Fibroblast of villous mesenchyme (primary cell): ENCODE data around the gene ABCA7. TPM values are rescaled to one million over a fixed set of nuclear protein-coding genes. Genes with fewer than 3 reads are reported as not detected.

Source experiments
- DNase-seq: peaks from one replicate; pipeline ENCODE4 v3.0.0-alpha.2; 2010; ENCODE audit warnings: low read depth
- H3K4me3 ChIP-seq: 2 replicates; pipeline ENCODE4 v1.5.1; 2011; ENCODE audit warnings: low read depth, mild to moderate bottlenecking, low read length
- total RNA-seq: library from RNA; depleted of rRNA; stranded (reverse); fragments of >200 nt; gene quantifications from 2 replicates; pipeline ENCODE4 v1.2.3, GENCODE V29; 2012
- TF ChIP-seq, protein P1 (sequence below): IDR thresholded peaks from 2 replicates; pipeline ENCODE4 v1.5.1; 2012; ENCODE audit warnings: low read depth, mild to moderate bottlenecking, low read length; ENCODE audit not compliant: insufficient read depth

Gene ABCA7
- total RNA-seq, 1 donor, result 11.2 TPM

DNA sequence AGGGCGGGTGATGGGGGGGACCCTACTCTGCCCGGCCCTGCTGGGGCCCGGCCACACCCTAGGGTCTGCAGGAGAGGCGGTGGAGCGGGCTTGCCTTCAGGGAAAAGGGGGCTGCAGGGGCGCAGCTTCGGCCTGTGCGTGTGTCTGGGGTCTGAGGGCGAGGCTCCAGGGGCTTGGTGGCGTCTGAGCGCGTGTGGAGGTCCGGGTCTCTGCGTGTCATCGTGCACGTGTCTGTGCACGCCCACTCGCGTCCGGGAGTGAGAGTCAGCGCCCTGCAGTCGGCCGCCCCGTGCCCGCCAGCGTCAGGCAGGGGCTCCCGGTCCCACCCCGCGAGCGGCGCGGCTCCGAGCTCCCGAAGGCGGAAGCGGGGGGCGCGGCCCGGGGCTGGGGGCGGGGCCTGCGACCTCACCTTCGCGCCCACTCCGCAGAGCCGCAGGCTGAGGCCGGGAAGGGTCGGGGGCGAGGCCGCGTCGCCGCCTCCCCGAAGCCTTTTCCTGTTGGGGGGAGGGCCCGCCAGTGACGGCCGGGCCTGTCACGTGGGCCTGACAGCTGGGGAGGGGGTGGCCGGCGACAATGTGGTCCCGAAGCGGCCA is 26.9 kb downstream of the ABCA7 start, which contains the start of gene ARHGAP45:
Gene ARHGAP45 (plus strand): TSS at position 420 of the 593 bp plus-strand sequence. CDS start 239 bp downstream, outside the sequence.
- DNase-seq, result no peak
- TF ChIP-seq, protein P1, sequence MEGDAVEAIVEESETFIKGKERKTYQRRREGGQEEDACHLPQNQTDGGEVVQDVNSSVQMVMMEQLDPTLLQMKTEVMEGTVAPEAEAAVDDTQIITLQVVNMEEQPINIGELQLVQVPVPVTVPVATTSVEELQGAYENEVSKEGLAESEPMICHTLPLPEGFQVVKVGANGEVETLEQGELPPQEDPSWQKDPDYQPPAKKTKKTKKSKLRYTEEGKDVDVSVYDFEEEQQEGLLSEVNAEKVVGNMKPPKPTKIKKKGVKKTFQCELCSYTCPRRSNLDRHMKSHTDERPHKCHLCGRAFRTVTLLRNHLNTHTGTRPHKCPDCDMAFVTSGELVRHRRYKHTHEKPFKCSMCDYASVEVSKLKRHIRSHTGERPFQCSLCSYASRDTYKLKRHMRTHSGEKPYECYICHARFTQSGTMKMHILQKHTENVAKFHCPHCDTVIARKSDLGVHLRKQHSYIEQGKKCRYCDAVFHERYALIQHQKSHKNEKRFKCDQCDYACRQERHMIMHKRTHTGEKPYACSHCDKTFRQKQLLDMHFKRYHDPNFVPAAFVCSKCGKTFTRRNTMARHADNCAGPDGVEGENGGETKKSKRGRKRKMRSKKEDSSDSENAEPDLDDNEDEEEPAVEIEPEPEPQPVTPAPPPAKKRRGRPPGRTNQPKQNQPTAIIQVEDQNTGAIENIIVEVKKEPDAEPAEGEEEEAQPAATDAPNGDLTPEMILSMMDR, result no peak
- H3K4me3 ChIP-seq, result peak within 1 kb of the TSS; percentile 49

DNA sequence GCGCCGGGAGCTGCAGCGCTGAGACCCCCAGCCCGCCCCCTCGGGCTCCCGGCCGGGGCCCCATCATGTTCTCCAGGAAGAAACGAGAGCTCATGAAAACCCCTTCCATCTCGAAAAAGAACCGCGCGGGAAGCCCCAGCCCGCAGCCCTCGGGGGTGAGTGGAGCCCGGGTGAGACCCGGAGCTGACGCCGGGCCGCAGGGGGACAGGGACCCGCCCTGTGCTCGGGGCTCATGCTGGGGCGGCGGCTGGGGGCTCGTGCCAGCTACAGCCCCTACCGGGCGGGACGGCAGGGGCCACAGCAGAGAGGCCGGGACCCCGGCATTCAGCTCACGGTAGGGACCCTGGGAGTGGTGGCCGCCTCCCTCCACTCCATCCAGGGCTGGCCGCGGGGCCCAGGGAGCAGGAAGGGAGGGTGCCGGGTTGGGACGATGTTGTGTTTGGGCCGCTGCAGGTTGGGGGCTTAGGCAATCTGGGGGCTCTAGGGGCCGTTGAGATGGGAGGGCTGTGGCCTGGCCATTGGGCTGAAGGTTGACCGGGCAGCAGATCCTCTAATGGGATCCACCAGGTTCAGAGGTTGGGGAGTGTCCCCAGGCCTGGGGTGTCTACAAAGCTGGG is 27.5 kb downstream of the ABCA7 start:
- TF ChIP-seq, protein P1, result no peak
- no peak for DNase-seq
- peak overlapping the region; percentile 49 for H3K4me3 ChIP-seq

DNA sequence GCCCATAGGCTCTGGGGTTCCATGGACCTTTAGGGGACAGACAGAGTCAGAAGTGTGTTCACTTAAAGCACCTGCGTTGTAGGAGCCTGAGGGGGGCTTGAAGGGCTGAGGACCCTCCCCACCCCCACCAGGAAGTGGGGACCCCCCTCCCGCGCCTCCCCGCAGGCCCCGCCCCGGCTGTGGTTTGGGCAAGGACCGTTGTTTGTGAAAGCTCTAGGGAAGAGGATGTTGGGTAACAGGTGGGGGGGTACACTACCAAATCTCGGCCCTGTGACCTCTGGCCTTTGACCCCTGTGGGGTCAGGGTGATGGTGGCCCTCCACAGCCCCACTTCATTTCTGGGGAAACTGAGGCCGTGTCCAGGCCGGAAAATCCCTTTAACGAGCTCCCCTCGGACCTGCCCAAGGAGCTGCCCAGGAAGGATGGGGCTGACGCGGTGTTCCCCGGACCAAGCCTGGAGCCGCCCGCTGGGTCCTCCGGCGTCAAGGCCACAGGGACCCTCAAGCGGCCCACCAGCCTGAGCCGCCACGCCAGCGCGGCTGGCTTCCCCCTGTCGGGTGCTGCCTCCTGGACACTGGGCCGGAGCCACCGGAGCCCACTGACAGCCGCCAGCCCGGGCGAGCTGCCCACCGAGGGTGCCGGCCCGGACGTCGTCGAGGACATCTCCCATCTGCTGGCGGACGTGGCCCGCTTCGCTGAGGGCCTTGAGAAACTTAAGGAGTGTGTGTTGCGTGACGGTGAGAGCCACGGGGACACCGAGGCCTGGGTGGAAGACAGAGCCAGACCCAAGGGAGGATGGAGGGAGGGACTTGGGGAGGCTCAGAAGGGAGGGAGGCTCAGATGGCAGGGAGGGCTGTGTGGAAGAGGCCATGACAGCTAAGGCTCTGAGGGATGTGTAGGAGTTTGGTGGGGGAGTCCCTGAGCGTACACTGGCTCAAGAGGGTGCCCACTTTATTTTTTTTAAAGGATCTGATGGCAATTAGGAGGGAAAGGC is 28.4 kb downstream of the ABCA7 start:
- TF ChIP-seq, protein P1, result no peak
- no peak for DNase-seq
- peak overlapping the region; percentile 49 for H3K4me3 ChIP-seq

DNA sequence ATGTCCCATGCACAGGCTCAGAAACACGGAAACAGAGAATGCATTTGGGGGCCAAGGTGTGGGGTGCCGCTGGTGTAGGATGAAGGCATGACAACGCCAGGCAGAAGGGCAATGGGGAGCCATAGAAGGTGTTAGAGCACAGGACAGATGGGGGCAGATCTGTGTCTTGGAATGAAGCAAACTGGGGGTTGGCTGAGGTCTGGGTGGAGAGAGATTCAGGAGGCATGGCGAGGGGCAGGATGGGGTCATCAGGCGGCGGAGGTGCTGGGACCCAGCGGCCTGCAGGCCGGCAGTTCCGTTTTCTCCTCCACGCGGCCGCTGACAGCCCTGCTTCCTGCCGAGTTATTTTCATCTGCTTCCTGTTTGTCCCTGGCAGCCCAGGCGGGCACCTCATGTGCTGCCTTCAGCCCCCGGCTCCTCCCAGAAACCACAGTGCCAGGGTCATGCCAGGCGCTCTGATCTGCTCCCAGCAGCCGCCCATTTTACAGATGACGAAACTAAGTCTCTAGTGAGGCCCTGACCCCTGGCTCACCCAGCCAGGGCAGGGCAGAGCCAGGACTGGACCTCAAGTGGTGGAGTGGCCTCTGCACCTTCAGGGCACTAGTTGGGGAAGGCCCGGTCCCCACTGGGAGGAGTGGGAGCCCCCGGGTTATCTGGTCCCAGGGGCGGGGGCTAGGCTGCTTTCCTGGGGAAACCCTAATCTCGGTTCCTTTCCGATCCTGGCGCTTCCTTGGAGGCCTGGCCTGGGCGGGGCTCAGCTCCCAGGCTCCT is 29.3 kb downstream of the ABCA7 start:
- DNase-seq, result no peak
- no peak overlapping the region for H3K4me3 ChIP-seq
- TF ChIP-seq, protein P1, result no peak

DNA sequence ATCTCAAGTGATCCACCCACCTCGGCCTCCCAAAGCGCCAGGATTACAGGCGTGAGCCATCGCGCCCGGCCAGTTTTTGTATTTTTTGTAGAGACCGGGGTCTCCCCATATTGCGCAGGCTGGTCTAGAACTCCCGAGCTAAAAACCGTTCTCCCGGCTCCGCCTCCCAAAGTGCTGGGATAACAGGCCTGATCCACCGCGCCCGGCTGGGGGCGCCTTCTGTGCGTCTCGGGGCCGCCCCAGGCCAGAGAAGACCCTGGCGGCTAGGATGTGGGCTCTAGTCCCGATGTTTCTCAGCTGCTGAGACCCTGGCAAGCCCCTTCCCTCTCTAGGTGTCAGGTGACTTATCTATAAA is 30.6 kb downstream of the ABCA7 start:
- TF ChIP-seq, protein P1, result peak; percentile 19
- peak; percentile 12 for DNase-seq
- no peak overlapping the region for H3K4me3 ChIP-seq
